SK-N-SH treated with all-trans-retinoic acid at 6 μM for 48 hours (cell line): Measurements from ENCODE around the gene CCDC117.

ENCODE experiments used
- ATAC-seq: fragments of 200-7000 bp; cut with Tn5 transposase; 3 replicates; pipeline ENCODE4 v1.9.1; 2020; ENCODE audit warnings: mild to moderate bottlenecking, moderate library complexity
- ARNTL ChIP-seq: fragments of 450-650 bp; formaldehyde crosslinking; IDR thresholded peaks from 2 replicates; pipeline ENCODE4 v1.5.0; 2020; ENCODE audit warnings: low read depth, mild to moderate bottlenecking, moderate library complexity, borderline replicate concordance
- BACH2 ChIP-seq: fragments of 250-450 bp; sonication (Bioruptor Pico); IDR thresholded peaks from 2 replicates; pipeline ENCODE4 v1.9.0; 2021; ENCODE audit warnings: mild to moderate bottlenecking, borderline replicate concordance
- CREB5 ChIP-seq: fragments of 250-450 bp; sonication (Bioruptor Pico); IDR thresholded peaks from 2 replicates; pipeline ENCODE4 v1.5.1; 2020; ENCODE audit warnings: low read depth, mild to moderate bottlenecking, moderate library complexity
- CSDC2 ChIP-seq: fragments of 250-450 bp; sonication (Bioruptor Pico); IDR thresholded peaks from 2 replicates; pipeline ENCODE4 v1.5.0; 2020; ENCODE audit warnings: mild to moderate bottlenecking, moderate library complexity
- ESRRG ChIP-seq: fragments of 250-450 bp; sonication (Bioruptor Pico); IDR thresholded peaks from 2 replicates; pipeline ENCODE4 v1.6.1; 2021; ENCODE audit warnings: mild to moderate bottlenecking
- GLIS3 ChIP-seq: fragments of 250-450 bp; sonication (Bioruptor Pico); IDR thresholded peaks from 2 replicates; pipeline ENCODE4 v1.5.0; 2020; ENCODE audit warnings: mild to moderate bottlenecking, moderate library complexity
- ISL1 ChIP-seq: fragments of 250-450 bp; sonication (Bioruptor Pico); IDR thresholded peaks from 2 replicates; pipeline ENCODE4 v2.1.2; 2022; ENCODE audit warnings: mild to moderate bottlenecking, moderate library complexity
- OSR1 ChIP-seq: fragments of 250-450 bp; sonication (Bioruptor Pico); IDR thresholded peaks from 2 replicates; pipeline ENCODE4 v1.8.0; 2022; ENCODE audit warnings: moderate library complexity, mild to moderate bottlenecking, inconsistent platforms
- PATZ1 ChIP-seq: fragments of 250-450 bp; sonication (Bioruptor Pico); IDR thresholded peaks from 2 replicates; pipeline ENCODE4 v1.8.0; 2020; ENCODE audit warnings: mild to moderate bottlenecking, moderate library complexity, borderline replicate concordance
- POU6F1 ChIP-seq: fragments of 250-450 bp; sonication (Bioruptor Pico); IDR thresholded peaks from 2 replicates; pipeline ENCODE4 v1.8.0; 2021; ENCODE audit warnings: low read depth, mild to moderate bottlenecking, moderate library complexity, borderline replicate concordance
- PPARA ChIP-seq: fragments of 250-450 bp; sonication (Bioruptor Pico); IDR thresholded peaks from 2 replicates; pipeline ENCODE4 v1.5.0; 2020; ENCODE audit warnings: mild to moderate bottlenecking, borderline replicate concordance
- RARB ChIP-seq: fragments of 250-450 bp; sonication (Bioruptor Pico); IDR thresholded peaks from 2 replicates; pipeline ENCODE4 v1.8.0; 2021; ENCODE audit warnings: mild to moderate bottlenecking, moderate library complexity
- SNAI2 ChIP-seq: fragments of 250-450 bp; sonication (Bioruptor Pico); IDR thresholded peaks from 2 replicates; pipeline ENCODE4 v1.5.0; 2020; ENCODE audit warnings: mild to moderate bottlenecking, moderate library complexity
- TCF4 ChIP-seq: fragments of 250-450 bp; sonication (Bioruptor Pico); IDR thresholded peaks from 2 replicates; pipeline ENCODE4 v1.8.0; 2021; ENCODE audit warnings: mild to moderate bottlenecking, moderate library complexity, borderline replicate concordance
- TOX ChIP-seq: fragments of 250-450 bp; sonication (Bioruptor Pico); IDR thresholded peaks from 2 replicates; pipeline ENCODE4 v1.8.0; 2021; ENCODE audit warnings: mild to moderate bottlenecking, moderate library complexity, borderline replicate concordance
- ZC3H10 ChIP-seq: fragments of 250-450 bp; sonication (Bioruptor Pico); IDR thresholded peaks from 2 replicates; pipeline ENCODE4 v1.5.1; 2021; ENCODE audit warnings: mild to moderate bottlenecking, moderate library complexity
- ZFP3 ChIP-seq: fragments of 250-450 bp; sonication (Bioruptor Pico); IDR thresholded peaks from 2 replicates; pipeline ENCODE4 v1.5.0; 2020; ENCODE audit warnings: mild to moderate bottlenecking, moderate library complexity
- ZFP30 ChIP-seq: fragments of 450-650 bp; formaldehyde crosslinking; IDR thresholded peaks from 2 replicates; pipeline ENCODE4 v1.5.0; 2022; ENCODE audit warnings: mild to moderate bottlenecking, moderate library complexity
- ZNF8 ChIP-seq: fragments of 450-650 bp; formaldehyde crosslinking; IDR thresholded peaks from 2 replicates; pipeline ENCODE4 v1.5.0; 2020; ENCODE audit warnings: mild to moderate bottlenecking, moderate library complexity

CCDC117 gene

GRCh38 chr22:28798810-28799605 lies 26.5 kb downstream of the CCDC117 start:
- TF ChIP-seq ZFP30 (CRISPR knock-in tag) = no peak
- no peak for TF ChIP-seq RARB (CRISPR knock-in tag)
- no peak for TF ChIP-seq ESRRG (CRISPR knock-in tag)
- TF ChIP-seq ZFP3 (CRISPR knock-in tag) = no peak
- TF ChIP-seq PPARA (CRISPR knock-in tag) = no peak
- TF ChIP-seq SNAI2 (CRISPR knock-in tag) = no peak
- TF ChIP-seq BACH2 (CRISPR knock-in tag) = no peak
- no peak for TF ChIP-seq OSR1
- TF ChIP-seq POU6F1 = no peak
- TF ChIP-seq PATZ1 = no peak
- TF ChIP-seq GLIS3 (CRISPR knock-in tag) = no peak
- TF ChIP-seq ISL1 (CRISPR knock-in tag) = no peak
- peak; percentile 42 for ATAC-seq

GRCh38 chr22:28799606-28800307 lies 27.3 kb downstream of the CCDC117 start:
- ATAC-seq = peak; percentile 81
- TF ChIP-seq BACH2 (CRISPR knock-in tag) (no peak), ARNTL (CRISPR knock-in tag) (no peak), ZC3H10 (CRISPR knock-in tag) (no peak)

GRCh38 chr22:28800308-28801041 lies 28.0 kb downstream of the CCDC117 start, which contains the start of gene XBP1:
XBP1 (minus strand) TSS chr22:28800569.
- TF ChIP-seq ZFP30 (CRISPR knock-in tag) (no peak), TOX (no peak), CSDC2 (CRISPR knock-in tag) (no peak), TCF4 (CRISPR knock-in tag) (no peak), POU6F1 (no peak), GLIS3 (CRISPR knock-in tag) (no peak), CREB5 (no peak), ISL1 (CRISPR knock-in tag) (no peak), ZNF8 (no peak), ZFP3 (CRISPR knock-in tag) (no peak), ARNTL (CRISPR knock-in tag) (no peak), ZC3H10 (CRISPR knock-in tag) (no peak), RARB (CRISPR knock-in tag) (no peak)
- peak; percentile 97 for ATAC-seq
